Measurements from ENCODE around the gene ADAMTS8.

ADAMTS8 gene

GRCh38 chr11:130458410-130458729 lies 30.0 kb upstream of the ADAMTS8 start:
- Histone ChIP-seq H4K8ac (ENCODE audit: low read depth, low read length) (no peak overlapping the region), H3K4me1 (ENCODE audit: control insufficient read depth in 2 of 2, insufficient read depth in 1 of 2, low read depth in 1 of 2, low read length in 2 of 2) (no peaks in the 10 kb centered on the region), H3K27ac (replicated peaks; ENCODE audit: low read length) (no peak overlapping the region), H2BK120ac (ENCODE audit: low read depth, low read length) (no peak overlapping the region), H3K23ac (ENCODE audit: low read depth, low read length, poor library complexity) (no peak overlapping the region), H3K4ac (ENCODE audit: low read length) (no peak overlapping the region), H2BK5ac (ENCODE audit: low read length) (no peak overlapping the region), H3K4me2 (ENCODE audit: insufficient read depth, low read length, poor library complexity, severe bottlenecking) (no peak overlapping the region), H3K18ac (ENCODE audit: low read length) (no peak overlapping the region), H3K79me1 (ENCODE audit: low read depth, low read length) (no peaks in the 10 kb centered on the region), H2AFZ (ENCODE audit: low read length) (no peak overlapping the region), H2BK12ac (ENCODE audit: low read length) (no peak overlapping the region), H4K91ac (ENCODE audit: low read depth, low read length, poor library complexity) (no peak overlapping the region), H2AK5ac (ENCODE audit: low read depth, low read length) (no peak overlapping the region), H2BK15ac (ENCODE audit: low read length) (no peak overlapping the region), H3K9me3 (replicated peaks in 1 of 2; ENCODE audit: control insufficient read depth in 2 of 2, insufficient read depth in 1 of 2, low read depth in 1 of 2, low read length in 2 of 2) (no peaks in the 10 kb centered on the region), H3K36me3 (replicated peaks in 1 of 2; ENCODE audit: control insufficient read depth in 2 of 2, insufficient read depth in 2 of 2, low read length in 2 of 2) (no peaks in the 10 kb centered on the region), H3K27me3 (ENCODE audit: control insufficient read depth in 3 of 3, insufficient read depth in 3 of 3, low read depth in 1 of 3, low read length in 3 of 3) (peaks cover 0 to 2% (median 0%) of the 10 kb centered on the region in 3 experiments), H3K4me3 (ENCODE audit: low read length in 2 of 2) (no peak overlapping the region), H3K9ac (ENCODE audit: low read depth, low read length, poor library complexity) (no peak overlapping the region), H3K14ac (ENCODE audit: low read length) (no peak overlapping the region)
- no CpG with 5 or more reads among the region's 4 CpGs for WGBS, 2 donors (ENCODE audit: extremely low coverage in 2 of 2, insufficient read length in 2 of 2, insufficient replicate concordance in 1 of 2)
- no peak for DNase-seq (ENCODE audit: low spot score)

GRCh38 chr11:130457623-130458409 lies 29.4 kb upstream of the ADAMTS8 start:
- no peak overlapping the region for H4K91ac ChIP-seq (ENCODE audit: low read depth, low read length, poor library complexity)
- no peak overlapping the region for H2BK120ac ChIP-seq (ENCODE audit: low read depth, low read length)
- no peaks in the 10 kb centered on the region for H3K79me1 ChIP-seq (ENCODE audit: low read depth, low read length)
- H4K8ac ChIP-seq (ENCODE audit: low read depth, low read length) = no peak overlapping the region
- no CpG with 5 or more reads among the region's 20 CpGs for WGBS, 2 donors (ENCODE audit: extremely low coverage in 2 of 2, insufficient read length in 2 of 2, insufficient replicate concordance in 1 of 2)
- no peak for DNase-seq (ENCODE audit: low spot score)
- H2BK12ac ChIP-seq (ENCODE audit: low read length) = no peak overlapping the region
- H2BK5ac ChIP-seq (ENCODE audit: low read length) = no peak overlapping the region
- no peaks in the 10 kb centered on the region for H3K9me3 ChIP-seq (replicated peaks in 1 of 2; ENCODE audit: control insufficient read depth in 2 of 2, insufficient read depth in 1 of 2, low read depth in 1 of 2, low read length in 2 of 2)
- H3K4me3 ChIP-seq (ENCODE audit: low read length in 2 of 2) = no peak overlapping the region
- no peak overlapping the region for H2AK5ac ChIP-seq (ENCODE audit: low read depth, low read length)
- H3K18ac ChIP-seq (ENCODE audit: low read length) = peak overlapping the region; percentile 11
- H3K9ac ChIP-seq (ENCODE audit: low read depth, low read length, poor library complexity) = no peak overlapping the region
- H2AFZ ChIP-seq (ENCODE audit: low read length) = no peak overlapping the region
- H3K4me1 ChIP-seq (ENCODE audit: control insufficient read depth in 2 of 2, insufficient read depth in 1 of 2, low read depth in 1 of 2, low read length in 2 of 2) = no peaks in the 10 kb centered on the region
- no peak overlapping the region for H3K23ac ChIP-seq (ENCODE audit: low read depth, low read length, poor library complexity)
- H3K27me3 ChIP-seq (ENCODE audit: control insufficient read depth in 3 of 3, insufficient read depth in 3 of 3, low read depth in 1 of 3, low read length in 3 of 3) = peaks cover 0 to 2% (median 0%) of the 10 kb centered on the region in 3 experiments
- H2BK15ac ChIP-seq (ENCODE audit: low read length) = no peak overlapping the region
- H3K4me2 ChIP-seq (ENCODE audit: insufficient read depth, low read length, poor library complexity, severe bottlenecking) = no peak overlapping the region
- H3K27ac ChIP-seq (replicated peaks; ENCODE audit: low read length) = no peak overlapping the region
- H3K4ac ChIP-seq (ENCODE audit: low read length) = no peak overlapping the region
- H3K36me3 ChIP-seq (replicated peaks in 1 of 2; ENCODE audit: control insufficient read depth in 2 of 2, insufficient read depth in 2 of 2, low read length in 2 of 2) = no peaks in the 10 kb centered on the region
- H3K14ac ChIP-seq (ENCODE audit: low read length) = no peak overlapping the region

- H2AK5ac ChIP-seq (ENCODE audit: low read depth, low read length) = no peak overlapping the region
- H3K4me3 ChIP-seq (ENCODE audit: low read length in 2 of 2) = no peak overlapping the region
- H3K14ac ChIP-seq (ENCODE audit: low read length) = no peak overlapping the region
- no peak overlapping the region for H4K8ac ChIP-seq (ENCODE audit: low read depth, low read length)
- WGBS, 2 donors (ENCODE audit: extremely low coverage in 2 of 2, insufficient read length in 2 of 2, insufficient replicate concordance in 1 of 2) = no CpG with 5 or more reads among the region's 3 CpGs
- no peak overlapping the region for H2BK5ac ChIP-seq (ENCODE audit: low read length)
- H3K27me3 ChIP-seq (ENCODE audit: control insufficient read depth in 3 of 3, insufficient read depth in 3 of 3, low read depth in 1 of 3, low read length in 3 of 3) = peaks cover 0 to 7% (median 2%) of the 10 kb centered on the region in 3 experiments
- H3K23ac ChIP-seq (ENCODE audit: low read depth, low read length, poor library complexity) = no peak overlapping the region
- H3K4me2 ChIP-seq (ENCODE audit: insufficient read depth, low read length, poor library complexity, severe bottlenecking) = no peak overlapping the region
- no peak overlapping the region for H2BK15ac ChIP-seq (ENCODE audit: low read length)
- H2BK12ac ChIP-seq (ENCODE audit: low read length) = no peak overlapping the region
- no peaks in the 10 kb centered on the region for H3K9me3 ChIP-seq (replicated peaks in 1 of 2; ENCODE audit: control insufficient read depth in 2 of 2, insufficient read depth in 1 of 2, low read depth in 1 of 2, low read length in 2 of 2)
- no peak overlapping the region for H2AFZ ChIP-seq (ENCODE audit: low read length)
- no peak overlapping the region for H3K4ac ChIP-seq (ENCODE audit: low read length)
- H3K36me3 ChIP-seq (replicated peaks in 1 of 2; ENCODE audit: control insufficient read depth in 2 of 2, insufficient read depth in 2 of 2, low read length in 2 of 2) = no peaks in the 10 kb centered on the region
- no peak overlapping the region for H4K91ac ChIP-seq (ENCODE audit: low read depth, low read length, poor library complexity)
- no peak overlapping the region for H2BK120ac ChIP-seq (ENCODE audit: low read depth, low read length)
- no peak for DNase-seq (ENCODE audit: low spot score)
- H3K79me1 ChIP-seq (ENCODE audit: low read depth, low read length) = no peaks in the 10 kb centered on the region
- no peak overlapping the region for H3K27ac ChIP-seq (replicated peaks; ENCODE audit: low read length)
- no peak overlapping the region for H3K9ac ChIP-seq (ENCODE audit: low read depth, low read length, poor library complexity)
- H3K18ac ChIP-seq (ENCODE audit: low read length) = no peak overlapping the region
- H3K4me1 ChIP-seq (ENCODE audit: control insufficient read depth in 2 of 2, insufficient read depth in 1 of 2, low read depth in 1 of 2, low read length in 2 of 2) = peaks cover 0 to 2% of the 10 kb centered on the region in 2 donors
These were observed 27.9 kb upstream of the ADAMTS8 start for GRCh38 chr11:130456286-130456685.

- Histone ChIP-seq H2AFZ (ENCODE audit: low read length) (no peak overlapping the region), H3K23ac (ENCODE audit: low read depth, low read length, poor library complexity) (no peak overlapping the region), H3K4me2 (ENCODE audit: insufficient read depth, low read length, poor library complexity, severe bottlenecking) (no peak overlapping the region), H3K14ac (ENCODE audit: low read length) (no peak overlapping the region), H3K79me1 (ENCODE audit: low read depth, low read length) (no peaks in the 10 kb centered on the region), H4K8ac (ENCODE audit: low read depth, low read length) (no peak overlapping the region), H4K91ac (ENCODE audit: low read depth, low read length, poor library complexity) (no peak overlapping the region), H3K9ac (ENCODE audit: low read depth, low read length, poor library complexity) (no peak overlapping the region), H2BK5ac (ENCODE audit: low read length) (no peak overlapping the region), H3K9me3 (replicated peaks in 1 of 2; ENCODE audit: control insufficient read depth in 2 of 2, insufficient read depth in 1 of 2, low read depth in 1 of 2, low read length in 2 of 2) (no peaks in the 10 kb centered on the region), H3K4ac (ENCODE audit: low read length) (no peak overlapping the region), H3K27ac (replicated peaks; ENCODE audit: low read length) (no peak overlapping the region), H3K18ac (ENCODE audit: low read length) (no peak overlapping the region), H2AK5ac (ENCODE audit: low read depth, low read length) (peak overlapping the region; percentile 23), H3K4me1 (ENCODE audit: control insufficient read depth in 2 of 2, insufficient read depth in 1 of 2, low read depth in 1 of 2, low read length in 2 of 2) (peaks cover 0 to 4% of the 10 kb centered on the region in 2 donors), H2BK120ac (ENCODE audit: low read depth, low read length) (no peak overlapping the region), H2BK15ac (ENCODE audit: low read length) (no peak overlapping the region), H3K4me3 (ENCODE audit: low read length in 2 of 2) (no peak overlapping the region), H3K36me3 (replicated peaks in 1 of 2; ENCODE audit: control insufficient read depth in 2 of 2, insufficient read depth in 2 of 2, low read length in 2 of 2) (no peaks in the 10 kb centered on the region), H2BK12ac (ENCODE audit: low read length) (no peak overlapping the region), H3K27me3 (ENCODE audit: control insufficient read depth in 3 of 3, insufficient read depth in 3 of 3, low read depth in 1 of 3, low read length in 3 of 3) (peaks cover 0 to 14% (median 4%) of the 10 kb centered on the region in 3 experiments)
- DNase-seq (ENCODE audit: low spot score) = no peak
- no CpG with 5 or more reads among the region's 15 CpGs for WGBS, 2 donors (ENCODE audit: extremely low coverage in 2 of 2, insufficient read length in 2 of 2, insufficient replicate concordance in 1 of 2)
These were observed 27.2 kb upstream of the ADAMTS8 start for GRCh38 chr11:130455483-130456127.
